ENCODE measurements around the gene GRIA3. TPM values are rescaled to one million over a fixed set of nuclear protein-coding genes. Genes with fewer than 3 reads are reported as not detected.

GRIA3 gene
- total RNA-seq, 1 donor from 2014 or later, result 4.6 TPM

DNA sequence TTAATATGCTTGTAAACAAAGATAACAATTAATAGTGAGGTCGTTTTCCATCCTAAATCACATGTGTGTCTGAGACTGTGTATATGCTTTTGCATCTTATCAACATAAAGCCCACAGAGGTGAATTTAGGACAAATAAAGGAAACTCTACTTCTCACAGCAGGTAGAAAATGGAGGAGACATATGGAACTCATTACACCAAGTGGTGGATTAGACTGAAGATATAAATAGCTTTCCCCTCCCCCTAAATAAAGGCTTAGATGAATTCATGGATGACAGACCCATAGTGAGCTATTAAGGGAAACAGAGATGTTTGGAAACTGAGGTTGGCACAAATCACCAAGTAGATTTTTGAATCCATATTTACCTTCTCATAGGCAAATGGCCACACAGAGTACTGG is 79.7 kb downstream of the GRIA3 start:
- DNase-seq (ENCODE audit: low spot score), result no peak
- Mint-ChIP-seq H3K9me3 (no peaks in the 10 kb centered on the region), H3K27ac (no peak overlapping the region), H3K4me3 (no peak overlapping the region), H3K36me3 (no peaks in the 10 kb centered on the region), H3K27me3 (ENCODE audit: insufficient read depth, low read depth) (no peaks in the 10 kb centered on the region), H3K4me1 (peaks cover 12% of the 10 kb centered on the region)
- Histone ChIP-seq H3K27ac (no peak overlapping the region), H2AFZ (replicated peaks) (no peak overlapping the region), H4K20me1 (ENCODE audit: low read depth) (peaks cover 4% of the 10 kb centered on the region), H3K79me2 (ENCODE audit: low read depth) (no peaks in the 10 kb centered on the region), H3K4me1 (peaks cover 18% of the 10 kb centered on the region), H3F3A (ENCODE audit: low read depth) (peaks cover 10% of the 10 kb centered on the region), H3K4me2 (no peak overlapping the region), H3K4me3 (no peak overlapping the region), H3K9me3 (ENCODE audit: low read depth) (no peaks in the 10 kb centered on the region), H3K36me3 (no peaks in the 10 kb centered on the region), H3K9ac (no peak overlapping the region), H3K27me3 (no peaks in the 10 kb centered on the region)
- TF ChIP-seq EZH2phosphoT487 (IDR thresholded peaks at IDR 0.05), result no peak
- TF ChIP-seq, protein P1, sequence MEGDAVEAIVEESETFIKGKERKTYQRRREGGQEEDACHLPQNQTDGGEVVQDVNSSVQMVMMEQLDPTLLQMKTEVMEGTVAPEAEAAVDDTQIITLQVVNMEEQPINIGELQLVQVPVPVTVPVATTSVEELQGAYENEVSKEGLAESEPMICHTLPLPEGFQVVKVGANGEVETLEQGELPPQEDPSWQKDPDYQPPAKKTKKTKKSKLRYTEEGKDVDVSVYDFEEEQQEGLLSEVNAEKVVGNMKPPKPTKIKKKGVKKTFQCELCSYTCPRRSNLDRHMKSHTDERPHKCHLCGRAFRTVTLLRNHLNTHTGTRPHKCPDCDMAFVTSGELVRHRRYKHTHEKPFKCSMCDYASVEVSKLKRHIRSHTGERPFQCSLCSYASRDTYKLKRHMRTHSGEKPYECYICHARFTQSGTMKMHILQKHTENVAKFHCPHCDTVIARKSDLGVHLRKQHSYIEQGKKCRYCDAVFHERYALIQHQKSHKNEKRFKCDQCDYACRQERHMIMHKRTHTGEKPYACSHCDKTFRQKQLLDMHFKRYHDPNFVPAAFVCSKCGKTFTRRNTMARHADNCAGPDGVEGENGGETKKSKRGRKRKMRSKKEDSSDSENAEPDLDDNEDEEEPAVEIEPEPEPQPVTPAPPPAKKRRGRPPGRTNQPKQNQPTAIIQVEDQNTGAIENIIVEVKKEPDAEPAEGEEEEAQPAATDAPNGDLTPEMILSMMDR (IDR thresholded peaks at IDR 0.05), result no peak

DNA sequence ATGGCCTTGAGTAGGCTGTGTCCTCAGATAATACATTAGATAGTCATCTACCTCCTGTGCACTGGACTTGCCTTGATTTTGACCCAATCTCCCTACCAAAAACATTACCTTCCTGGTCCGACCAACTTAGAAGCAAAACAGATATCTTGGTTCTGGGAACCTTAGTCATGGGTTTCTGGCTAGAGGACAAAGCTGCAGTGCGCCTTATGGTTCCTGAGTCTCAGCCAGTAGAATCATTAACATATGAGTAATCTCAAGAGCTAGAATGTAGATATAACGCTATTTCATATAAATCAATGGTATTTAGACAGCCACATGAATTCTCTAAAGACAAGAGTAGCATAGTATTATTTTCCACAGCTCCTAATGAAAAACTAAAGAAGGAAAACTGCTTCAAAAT is 83.1 kb downstream of the GRIA3 start:
- no peaks in the 10 kb centered on the region for H3K79me2 ChIP-seq (ENCODE audit: low read depth)
- no peak overlapping the region for H3K27ac Mint-ChIP-seq
- no peaks in the 10 kb centered on the region for H3K27me3 ChIP-seq
- no peak overlapping the region for H3K9ac ChIP-seq
- H3K4me2 ChIP-seq, result no peak overlapping the region
- peaks cover 4% of the 10 kb centered on the region for H4K20me1 ChIP-seq (ENCODE audit: low read depth)
- H3K4me3 Mint-ChIP-seq, result no peak overlapping the region
- H3K27me3 Mint-ChIP-seq (ENCODE audit: insufficient read depth, low read depth), result no peaks in the 10 kb centered on the region
- TF ChIP-seq EZH2phosphoT487 (IDR thresholded peaks at IDR 0.05) (no peak), EZH2 (IDR thresholded peaks at IDR 0.05) (no peak)
- TF ChIP-seq, protein P1 (IDR thresholded peaks at IDR 0.05), result no peak
- no peaks in the 10 kb centered on the region for H3K9me3 ChIP-seq (ENCODE audit: low read depth)
- H3K36me3 Mint-ChIP-seq, result no peaks in the 10 kb centered on the region
- no peak overlapping the region for H3K4me3 ChIP-seq
- H3F3A ChIP-seq (ENCODE audit: low read depth), result peaks cover 8% of the 10 kb centered on the region
- DNase-seq (ENCODE audit: low spot score), result no peak
- no peak overlapping the region for H3K27ac ChIP-seq
- no peak overlapping the region for H2AFZ ChIP-seq (replicated peaks)
- H3K36me3 ChIP-seq, result no peaks in the 10 kb centered on the region
- no peaks in the 10 kb centered on the region for H3K9me3 Mint-ChIP-seq
- peaks cover 14% of the 10 kb centered on the region for H3K4me1 ChIP-seq
- H3K4me1 Mint-ChIP-seq, result peaks cover 15% of the 10 kb centered on the region

DNA sequence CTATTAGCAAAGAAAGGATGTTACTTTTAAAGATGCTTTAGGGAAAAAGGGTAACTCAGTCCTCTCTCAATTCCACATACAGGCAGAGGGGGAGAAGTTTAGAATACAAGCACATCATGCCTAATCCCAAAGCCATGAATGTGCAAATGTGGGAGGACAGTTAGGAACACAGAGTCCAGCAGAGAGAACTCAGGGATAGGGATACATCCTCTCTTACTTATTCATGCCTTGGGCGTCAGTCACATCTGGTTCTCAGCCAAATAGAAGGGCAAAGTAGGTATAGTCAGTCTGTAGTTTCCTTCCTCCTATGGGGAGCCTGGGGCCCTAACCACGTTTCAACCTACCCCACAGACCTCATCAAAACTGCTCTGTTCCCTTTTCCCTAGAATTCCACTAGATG is 87.8 kb downstream of the GRIA3 start:
- Mint-ChIP-seq H3K9me3 (no peaks in the 10 kb centered on the region), H3K27ac (no peak overlapping the region), H3K4me1 (peaks cover 4% of the 10 kb centered on the region), H3K27me3 (ENCODE audit: insufficient read depth, low read depth) (peaks cover 2% of the 10 kb centered on the region), H3K36me3 (no peaks in the 10 kb centered on the region), H3K4me3 (no peak overlapping the region)
- TF ChIP-seq, protein P1 (IDR thresholded peaks at IDR 0.05), result no peak
- TF ChIP-seq EZH2phosphoT487 (IDR thresholded peaks at IDR 0.05) (no peak), EZH2 (IDR thresholded peaks at IDR 0.05) (no peak)
- Histone ChIP-seq H3K9me3 (ENCODE audit: low read depth) (peaks cover 4% of the 10 kb centered on the region), H3K27me3 (no peaks in the 10 kb centered on the region), H3K36me3 (no peaks in the 10 kb centered on the region), H4K20me1 (ENCODE audit: low read depth) (no peaks in the 10 kb centered on the region), H3K4me3 (no peak overlapping the region), H3K4me2 (no peak overlapping the region), H3K27ac (no peak overlapping the region), H3K79me2 (ENCODE audit: low read depth) (no peaks in the 10 kb centered on the region), H3K4me1 (no peaks in the 10 kb centered on the region), H3K9ac (no peak overlapping the region), H2AFZ (replicated peaks) (no peak overlapping the region), H3F3A (ENCODE audit: low read depth) (no peaks in the 10 kb centered on the region)
- DNase-seq (ENCODE audit: low spot score), result no peak

All from neural progenitor cell (in vitro differentiated cells).